GM21717 (cell line): ENCODE measurements around the gene CAMTA1.

Source experiments
- ATAC-seq: cut with Tn5 transposase; IDR thresholded peaks from one replicate; pipeline ENCODE4 v1.9.1; 2021; ENCODE audit warnings: mild to moderate bottlenecking, moderate library complexity; ENCODE audit not compliant: unreplicated experiment

CAMTA1 gene

DNA sequence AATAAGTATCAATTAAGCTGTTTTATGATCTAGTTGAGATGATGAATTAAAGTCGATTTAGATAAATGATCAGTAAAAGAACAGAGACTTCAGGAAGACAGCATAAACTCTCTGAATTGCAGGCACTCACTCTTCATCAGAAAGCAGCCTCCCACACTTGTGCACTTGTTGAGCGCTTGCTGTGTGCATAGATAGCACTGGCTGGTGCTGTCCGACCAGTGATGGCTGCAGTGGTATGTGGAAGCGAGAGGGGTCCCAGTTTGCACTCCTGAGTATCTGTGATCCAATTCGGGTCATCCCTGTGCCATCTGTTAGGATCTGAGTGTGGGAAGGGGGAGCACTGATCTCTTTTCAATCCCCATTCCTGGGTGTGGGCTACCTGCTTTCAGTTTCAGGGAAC lies 137.8 kb downstream of the CAMTA1 start:
- no peak for ATAC-seq

DNA sequence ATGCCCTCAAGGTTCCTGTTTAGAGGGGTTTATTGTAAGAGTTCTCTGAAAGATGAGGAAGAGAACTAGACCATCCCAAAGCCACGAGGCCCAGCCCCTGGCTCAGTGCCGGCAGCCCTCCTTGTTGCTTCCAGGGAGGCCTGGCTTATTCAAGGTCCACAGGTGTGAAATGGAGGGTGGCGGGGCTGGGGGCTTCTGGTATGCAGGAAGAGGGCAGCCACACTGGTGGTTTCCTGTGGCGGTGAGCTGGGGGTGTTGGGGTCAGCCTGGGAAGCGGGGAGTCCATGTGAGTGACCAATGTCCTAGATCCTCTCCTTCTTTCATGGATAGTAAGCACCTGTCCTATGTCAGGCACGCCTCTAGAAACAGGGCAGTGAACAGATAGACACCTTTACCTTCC lies 138.2 kb downstream of the CAMTA1 start:
- no peak for ATAC-seq

DNA sequence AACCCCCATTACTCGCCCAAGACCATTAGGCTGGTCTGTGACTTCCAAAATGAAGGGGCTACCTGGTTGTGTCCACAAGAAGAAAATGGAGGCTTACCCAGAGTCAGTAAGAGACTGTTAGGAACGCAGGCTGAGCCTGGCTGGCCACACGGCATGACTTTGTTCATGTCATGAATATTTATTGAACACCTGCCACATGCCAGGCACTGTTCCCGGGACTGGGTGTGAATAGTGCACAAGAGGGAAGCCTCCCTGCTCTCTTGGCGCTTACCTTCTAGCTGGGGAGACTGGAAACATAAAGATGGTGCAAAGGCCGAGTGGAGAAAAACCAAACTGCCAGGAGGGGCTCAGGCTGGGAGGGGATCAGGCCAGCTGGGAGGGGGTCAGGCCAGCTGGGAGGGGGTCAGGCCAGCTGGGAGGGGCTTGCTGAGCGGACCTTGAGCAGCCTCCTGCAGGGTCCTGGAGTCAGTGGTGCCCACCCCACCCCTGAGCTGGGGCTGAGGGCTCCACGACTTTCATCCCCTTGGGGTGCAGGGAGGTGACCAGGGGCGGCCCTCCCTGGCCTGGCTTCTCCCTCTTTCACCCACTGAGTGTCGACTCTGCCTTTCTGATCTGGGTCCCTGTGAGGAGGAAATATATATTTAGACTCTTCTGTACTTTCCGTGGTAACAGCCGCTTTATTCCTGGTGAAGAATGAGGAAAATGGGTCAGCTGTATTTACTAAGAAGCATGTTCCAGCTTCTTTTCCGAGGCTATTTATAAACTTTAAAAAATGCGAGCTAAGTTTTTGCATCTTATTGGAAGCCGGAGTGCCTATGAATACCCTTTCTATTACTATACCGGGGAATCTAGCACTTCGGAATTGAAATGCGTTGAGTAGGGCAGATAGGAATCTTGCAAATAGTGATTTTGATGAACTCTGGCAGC lies 139.0 kb downstream of the CAMTA1 start:
- ATAC-seq, result no peak

GRCh38 chr1:6924891-6925290 lies 139.6 kb downstream of the CAMTA1 start:
- ATAC-seq, result no peak

DNA sequence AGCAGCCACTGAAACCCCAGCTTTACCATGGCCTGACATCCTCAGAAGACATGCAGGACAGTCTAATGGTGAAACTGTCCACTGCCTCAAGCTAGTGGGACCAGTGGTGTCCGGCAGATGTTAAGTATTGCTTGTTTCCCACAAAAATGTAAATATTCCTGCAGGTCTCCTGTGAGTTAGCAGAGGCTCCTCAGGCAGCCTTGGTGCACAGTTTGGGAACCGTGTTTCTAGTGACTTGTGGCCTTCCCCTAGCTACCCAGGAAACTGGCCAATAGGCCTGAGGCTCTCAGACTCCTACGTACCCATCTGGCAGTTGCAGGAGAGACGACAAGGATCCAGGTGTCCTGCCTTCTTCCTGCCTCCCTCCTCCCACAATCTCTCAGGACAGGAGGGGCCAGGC lies 142.4 kb downstream of the CAMTA1 start:
- ATAC-seq, result no peak

DNA sequence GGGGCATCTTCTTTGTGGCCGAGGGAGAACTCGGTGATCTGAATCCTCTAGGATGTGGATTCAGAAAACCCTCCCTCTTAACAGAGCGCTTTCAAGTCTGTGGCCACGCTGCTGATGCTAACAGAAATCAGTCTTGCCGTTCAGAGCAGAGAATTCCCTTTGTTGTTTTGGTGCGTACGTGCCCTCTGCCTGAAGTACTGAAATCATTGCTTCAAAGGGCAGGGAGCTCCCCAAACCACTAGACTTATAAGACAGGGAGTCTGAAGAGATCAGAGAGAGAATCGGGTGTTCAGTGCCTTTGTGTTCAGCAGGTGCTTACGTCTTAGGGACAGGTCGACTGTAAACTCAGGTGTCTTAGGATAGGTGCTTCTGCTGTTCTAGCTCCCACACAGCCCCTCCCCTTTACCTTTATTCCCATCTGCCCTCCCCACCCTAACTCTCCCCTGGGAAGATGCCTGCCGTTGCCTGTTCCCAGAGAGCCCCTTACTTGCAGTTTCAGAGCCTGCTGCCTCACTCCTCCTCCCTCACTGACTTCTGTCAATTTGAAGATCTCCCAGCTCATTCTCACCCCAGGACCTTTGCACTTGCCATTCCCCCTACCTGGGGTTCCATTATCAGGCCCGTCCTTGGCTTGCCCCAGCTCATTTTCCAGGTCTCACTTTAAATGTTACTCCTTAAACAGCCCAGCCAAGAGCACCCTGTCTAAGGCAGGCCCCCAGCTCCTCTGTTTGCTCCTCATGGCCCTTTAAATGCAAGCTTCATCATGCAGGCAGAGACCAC lies 143.0 kb downstream of the CAMTA1 start:
- ATAC-seq, result no peak

GRCh38 chr1:6930732-6931300 lies 145.6 kb downstream of the CAMTA1 start:
- no peak for ATAC-seq

GRCh38 chr1:6935361-6935883 lies 150.2 kb downstream of the CAMTA1 start:
- no peak for ATAC-seq

- no peak for ATAC-seq
Observed at GRCh38 chr1:6935911-6936690, 150.8 kb downstream of the CAMTA1 start.

GRCh38 chr1:6937048-6937447 lies 151.8 kb downstream of the CAMTA1 start:
- ATAC-seq, result no peak

DNA sequence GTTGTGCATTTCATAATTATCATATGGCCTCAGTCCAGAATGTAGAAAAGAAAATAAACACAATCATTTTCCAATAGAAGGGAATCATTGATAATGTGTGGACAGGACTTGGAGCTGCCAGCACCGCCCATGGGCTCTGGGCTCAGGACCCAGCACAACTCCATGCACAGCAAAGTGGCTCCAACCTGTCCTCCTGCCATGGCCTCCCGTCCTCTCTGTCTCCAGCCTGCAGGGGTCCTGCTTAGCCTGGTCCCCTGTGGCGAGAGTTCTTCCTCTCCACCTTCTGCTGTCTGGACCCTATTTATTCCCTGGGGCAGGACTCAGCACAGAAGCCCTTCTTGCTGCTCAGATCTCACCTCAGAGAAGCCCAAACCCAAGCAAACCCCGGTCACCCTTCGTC lies 154.1 kb downstream of the CAMTA1 start:
- no peak for ATAC-seq

GRCh38 chr1:6941786-6942185 lies 156.5 kb downstream of the CAMTA1 start:
- ATAC-seq, result no peak

GRCh38 chr1:6942990-6943389 lies 157.7 kb downstream of the CAMTA1 start:
- ATAC-seq, result no peak

- ATAC-seq, result no peak
Observed at GRCh38 chr1:6944434-6944833, 159.2 kb downstream of the CAMTA1 start.

DNA sequence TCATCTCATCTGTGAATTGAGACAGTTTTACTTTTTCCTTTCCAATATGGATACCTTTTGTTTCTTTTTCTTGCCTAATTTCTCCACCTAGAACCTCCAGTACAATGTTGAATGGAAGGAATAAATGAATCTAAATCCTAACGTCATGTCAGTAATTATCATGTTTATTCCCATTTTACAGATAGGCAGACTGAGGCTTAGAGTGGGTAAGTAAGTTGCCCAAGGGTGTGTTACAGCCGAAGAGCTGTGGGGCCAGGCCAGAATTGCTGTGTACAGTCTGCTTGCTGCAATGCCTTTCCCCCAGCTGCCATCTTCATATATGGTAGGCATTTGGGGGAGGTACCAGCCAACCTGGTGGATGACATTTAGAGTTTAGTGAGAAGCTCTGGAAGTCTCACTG lies 162.7 kb downstream of the CAMTA1 start:
- no peak for ATAC-seq

DNA sequence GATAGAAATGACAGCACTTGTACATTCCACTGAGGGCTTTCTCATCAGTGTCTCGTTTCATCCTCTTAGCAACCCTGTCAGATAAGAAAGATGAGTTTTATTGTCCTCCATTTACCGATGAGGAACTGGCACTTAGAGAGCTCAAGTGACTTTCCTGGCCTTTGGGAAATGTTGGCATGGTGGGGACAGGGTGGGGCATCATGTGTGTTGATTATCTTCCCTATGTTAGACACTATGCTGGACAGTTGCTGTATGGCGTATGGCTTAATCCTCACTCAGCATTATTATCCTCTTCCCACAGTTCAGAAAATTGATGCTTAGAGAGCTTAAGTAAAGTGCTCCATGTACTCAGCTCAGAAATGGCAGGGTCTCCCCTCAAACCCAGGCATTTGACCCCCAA lies 163.2 kb downstream of the CAMTA1 start:
- ATAC-seq, result no peak

DNA sequence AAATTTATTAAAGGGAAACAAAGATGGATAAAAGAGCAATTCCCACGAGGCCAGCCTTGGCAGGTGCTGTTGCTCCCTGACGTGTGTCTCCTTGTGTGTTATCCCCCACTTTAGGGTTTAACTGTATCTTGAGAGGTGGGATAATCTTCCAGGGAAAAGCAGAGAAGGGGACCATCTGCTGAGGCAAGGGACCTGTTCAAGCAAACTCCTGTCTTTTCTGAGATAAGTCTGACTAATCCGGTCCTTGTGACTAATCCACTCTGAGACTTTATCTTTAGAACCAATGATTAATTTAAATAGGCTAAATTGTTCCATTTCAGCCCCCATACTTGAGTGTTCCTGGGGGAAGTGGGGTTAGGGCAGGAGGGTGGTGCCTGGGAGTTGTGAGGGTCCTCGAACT lies 163.6 kb downstream of the CAMTA1 start:
- ATAC-seq, result no peak

DNA sequence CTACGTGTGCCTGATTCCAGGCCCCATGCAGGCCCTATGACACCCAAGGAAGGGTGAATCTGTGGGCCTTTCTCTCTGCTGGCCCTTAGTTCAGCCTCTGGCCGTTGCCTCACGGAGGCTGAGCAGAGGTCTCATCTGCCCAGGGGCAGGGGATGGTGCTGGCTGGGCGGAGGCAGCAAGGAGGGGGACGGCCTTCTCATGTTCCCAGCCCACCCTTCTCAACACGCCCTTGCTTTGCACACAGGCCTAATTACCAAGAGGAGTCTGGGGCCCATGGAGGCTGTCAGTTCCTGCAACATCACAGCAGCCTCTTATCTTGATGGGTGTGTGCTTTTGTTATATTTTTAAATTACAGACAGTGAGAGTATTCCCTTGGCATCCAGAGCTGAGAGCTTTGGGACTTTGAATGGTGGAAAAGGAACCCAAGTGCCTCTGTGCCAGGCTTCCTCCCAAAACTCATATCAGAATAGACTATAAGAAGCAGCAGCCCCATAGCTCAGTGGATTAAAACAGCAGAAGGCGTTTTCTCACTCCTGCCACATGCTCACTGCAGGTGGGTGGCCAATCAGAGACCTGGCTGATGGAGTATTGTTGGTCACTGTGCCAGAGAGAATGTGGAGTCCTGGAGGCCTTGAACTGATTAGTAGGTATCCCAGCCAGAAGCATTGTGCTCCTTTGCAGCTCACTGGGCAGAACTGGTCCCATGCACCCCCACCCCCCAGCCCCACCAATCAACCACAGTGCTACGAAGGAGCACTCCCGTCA lies 164.9 kb downstream of the CAMTA1 start:
- ATAC-seq, result no peak

- no peak for ATAC-seq
Observed at GRCh38 chr1:6951536-6951935, 166.3 kb downstream of the CAMTA1 start.

DNA sequence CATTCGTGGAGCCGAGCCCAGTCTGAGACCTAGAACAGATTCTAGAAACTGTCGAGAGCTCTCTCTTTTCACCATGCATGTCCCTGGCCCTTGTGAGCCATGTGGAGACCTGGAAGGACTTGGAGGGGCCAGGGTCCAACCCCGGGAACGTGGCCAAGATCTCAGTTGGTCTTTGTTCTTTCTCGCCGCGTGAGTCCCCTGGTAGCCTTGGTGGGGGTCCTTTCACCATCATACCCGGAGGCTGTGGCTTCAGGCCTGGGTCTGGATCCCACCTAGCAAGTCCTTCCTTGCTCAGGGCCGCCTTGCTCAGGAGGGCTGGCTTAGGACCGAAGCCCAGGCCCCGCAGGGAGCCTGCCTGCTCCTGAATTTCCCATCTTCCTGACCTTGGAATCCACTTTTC lies 168.0 kb downstream of the CAMTA1 start:
- ATAC-seq, result no peak
